Keratinocyte (primary cell): ENCODE measurements around the gene MAB21L4. TPM values are rescaled to one million over a fixed set of nuclear protein-coding genes. Genes with fewer than 3 reads are reported as not detected.

Source experiments
- DNase-seq: peaks from one replicate; pipeline ENCODE4 v3.0.0-alpha.2; 2011; ENCODE audit warnings: low read depth, missing footprints, low spot score
- FAIRE-seq: peaks from 2 replicates; lab custom pipeline; 2011; peaks lifted over from hg19 to GRCh38; lab: Jason Lieb, UNC
- H2AFZ ChIP-seq: 2 replicates; pipeline ENCODE4 v1.6.0; 2012; ENCODE audit warnings: low read length, control low read depth, inconsistent platforms; ENCODE audit not compliant: control insufficient read depth
- H3K27ac ChIP-seq: 2 replicates; pipeline ENCODE4 v1.5.1; 2011; ENCODE audit warnings: low read length; ENCODE audit not compliant: control insufficient read depth, insufficient read depth
- H3K27me3 ChIP-seq: 3 replicates; pipeline ENCODE4 v1.6.0; 2011; ENCODE audit warnings: low read length; ENCODE audit not compliant: control insufficient read depth, insufficient read depth; ENCODE audit errors: extremely low read depth
- H3K36me3 ChIP-seq, 2 experiments: 2 replicates in 1 of 2; 3 replicates in 1 of 2; pipeline ENCODE4 v1.5.1; 2011; ENCODE audit warnings: low read length in 2 of 2, mild to moderate bottlenecking in 1 of 2; ENCODE audit not compliant: control insufficient read depth in 2 of 2, insufficient read depth in 2 of 2; ENCODE audit errors: extremely low read depth in 1 of 2
- H3K4me1 ChIP-seq: 3 replicates; pipeline ENCODE4 v1.5.1; 2011; ENCODE audit warnings: low read length; ENCODE audit not compliant: control insufficient read depth, insufficient read depth; ENCODE audit errors: extremely low read depth
- H3K4me2 ChIP-seq: 3 replicates; pipeline ENCODE4 v1.6.0; 2011; ENCODE audit warnings: low read depth, low read length; ENCODE audit not compliant: control insufficient read depth, insufficient read depth; ENCODE audit errors: extremely low read depth
- H3K4me3 ChIP-seq, 3 experiments: fragments of 200-600 bp in 1 of 3; sonication (generic) in 1 of 3; 2 replicates in 2 of 3; 3 replicates in 1 of 3; pipeline ENCODE4 v1.5.1; 2011 to 2016; ENCODE audit warnings: low read length in 3 of 3, mild to moderate bottlenecking in 3 of 3, control low read depth in 2 of 3, inconsistent platforms in 1 of 3, low read depth in 1 of 3, mixed read lengths in 1 of 3, mixed run types in 1 of 3, moderate library complexity in 1 of 3; ENCODE audit not compliant: control insufficient read depth in 2 of 3, insufficient read depth in 2 of 3; ENCODE audit errors: extremely low read depth in 1 of 3
- H3K79me2 ChIP-seq: 2 replicates; pipeline ENCODE4 v1.6.0; 2012; ENCODE audit warnings: low read length; ENCODE audit not compliant: control insufficient read depth, insufficient read depth
- H3K9ac ChIP-seq: 3 replicates; pipeline ENCODE4 v1.6.0; 2011; ENCODE audit warnings: low read length; ENCODE audit not compliant: control insufficient read depth, insufficient read depth; ENCODE audit errors: extremely low read depth
- H3K9me1 ChIP-seq: 3 replicates; pipeline ENCODE4 v1.6.0; 2011; ENCODE audit warnings: low read length; ENCODE audit not compliant: control insufficient read depth, insufficient read depth; ENCODE audit errors: extremely low read depth
- H3K9me3 ChIP-seq: 2 replicates; pipeline ENCODE4 v1.5.1; 2012; ENCODE audit warnings: low read depth, low read length; ENCODE audit not compliant: control insufficient read depth
- H4K20me1 ChIP-seq: 3 replicates; pipeline ENCODE4 v1.6.0; 2011; ENCODE audit warnings: low read length; ENCODE audit not compliant: control insufficient read depth, insufficient read depth; ENCODE audit errors: extremely low read depth
- CTCF ChIP-seq, 3 experiments: IDR thresholded peaks in 1 of 3; conservative IDR thresholded peaks in 1 of 3; optimal IDR thresholded peaks in 1 of 3; 2 replicates in 2 of 3; 3 replicates in 1 of 3; pipeline versions ENCODE3 to v1.5.1; 2011; ENCODE audit warnings: low read length in 3 of 3, mild to moderate bottlenecking in 3 of 3, moderate library complexity in 2 of 3, control low read depth in 1 of 3, inconsistent platforms in 1 of 3; ENCODE audit not compliant: insufficient read depth in 2 of 3; ENCODE audit errors: extremely low read depth in 1 of 3
- EZH2 ChIP-seq: IDR thresholded peaks from one replicate; pipeline ENCODE4 v1.6.1; 2012; ENCODE audit warnings: inconsistent platforms, mild to moderate bottlenecking, low read length, moderate library complexity
- dilution Hi-C: fragments of 300-500 bp; cut with MboI; formaldehyde crosslinking; loops from one replicate; pipeline ENCODE4 v1.7.0; 2020; ENCODE audit warnings: low sequenced_read_pairs; ENCODE audit not compliant: extremely low pct_ligation_motif_present
- polyA minus RNA-seq, 3 experiments: library from RNA; depleted of rRNA, polyadenylated mRNA; stranded (reverse); fragments of >200 nt; gene quantifications; 1 replicate in 1 of 3; 2 replicates in 1 of 3; 3 replicates in 1 of 3; pipeline ENCODE4 v1.2.3, GENCODE V29; 2011
- polyA plus RNA-seq, 5 experiments: library from polyadenylated mRNA; depleted of rRNA in 3 of 5; stranded (reverse) in 3 of 5; stranded (forward) in 1 of 5; unstranded in 1 of 5; fragments of >200 nt; gene quantifications; 1 replicate in 1 of 5; 2 replicates in 3 of 5; 3 replicates in 1 of 5; pipeline versions ENCODE4 v1.2.1 to v1.2.3, GENCODE V29; 2011 to 2012; ENCODE audit warnings: missing spikeins in 2 of 5, low read depth in 1 of 5, low replicate concordance in 1 of 5

The MAB21L4 gene
- polyA plus RNA-seq (0.37 to 1.1 TPM (median 0.80 TPM) in 3 replicates), polyA minus RNA-seq (0.38 to 0.79 TPM (median 0.73 TPM) in 3 replicates)
- 2.4 TPM for polyA plus RNA-seq (2011; ENCODE audit: low read depth)
- polyA plus RNA-seq (2011; cell fraction: cytosol; rRNA removed) = 0.84 and 1.9 TPM in 2 replicates
- 2.3 and 4.9 TPM in 2 replicates for polyA plus RNA-seq (2011; cell fraction: nucleus; rRNA removed)
- 1.3 and 12.3 TPM in 2 replicates for polyA plus RNA-seq (2012; ENCODE audit: low replicate concordance)
- polyA minus RNA-seq (2011; cell fraction: cytosol; rRNA and poly(A)+ RNA removed) = not detected
- polyA minus RNA-seq (2011; cell fraction: nucleus; rRNA and poly(A)+ RNA removed) = 1.0 and 3.4 TPM in 2 replicates

GRCh38 chr2:240895656-240896388, at the start of gene MAB21L4:
Gene MAB21L4, minus strand, starts transcription at chr2:240896156. Its CDS starts 159 bp downstream, at chr2:240895997.
- peaks cover 19% of the 10 kb centered on the region for H3K27me3 ChIP-seq
- no peaks in the 10 kb centered on the region for H3K9me1 ChIP-seq
- dilution Hi-C loops = no loop called here
- no peaks in the 10 kb centered on the region for H4K20me1 ChIP-seq
- peaks cover 25% of the 10 kb centered on the region for H3K4me1 ChIP-seq
- TF ChIP-seq CTCF (optimal IDR thresholded peaks at IDR 0.05 in 1 of 3, IDR thresholded peaks at IDR 0.05 in 1 of 3, conservative IDR thresholded peaks at IDR 0.05 in 1 of 3; ENCODE audit: extremely low read depth in 1 of 3, insufficient read depth in 2 of 3, low read length in 3 of 3) = no peak
- TF ChIP-seq EZH2 = no peak
- no peak within 1 kb of the TSS for H2AFZ ChIP-seq
- H3K79me2 ChIP-seq = no peaks in the 10 kb centered on the region
- no peak within 1 kb of the TSS for H3K27ac ChIP-seq
- no peak for FAIRE-seq
- H3K9ac ChIP-seq = no peak within 1 kb of the TSS
- H3K9me3 ChIP-seq = no peaks in the 10 kb centered on the region
- no peaks in the 10 kb centered on the region for H3K36me3 ChIP-seq
- no peak within 1 kb of the TSS for H3K4me3 ChIP-seq
- no peak for DNase-seq
- H3K4me2 ChIP-seq = no peak within 1 kb of the TSS

GRCh38 chr2:240936106-240936505, 40.1 kb upstream of the MAB21L4 start:
- no peak overlapping the region for H3K27ac ChIP-seq
- dilution Hi-C loops = no loop called here
- no peak for FAIRE-seq
- H3K4me3 ChIP-seq = no peak overlapping the region
- H3K36me3 ChIP-seq = no peaks in the 10 kb centered on the region
- no peaks in the 10 kb centered on the region for H3K9me1 ChIP-seq
- TF ChIP-seq EZH2 = no peak
- TF ChIP-seq CTCF (optimal IDR thresholded peaks at IDR 0.05 in 1 of 3, IDR thresholded peaks at IDR 0.05 in 1 of 3, conservative IDR thresholded peaks at IDR 0.05 in 1 of 3; ENCODE audit: extremely low read depth in 1 of 3, insufficient read depth in 2 of 3, low read length in 3 of 3) = no peak
- H3K27me3 ChIP-seq = peaks cover 11% of the 10 kb centered on the region
- H3K4me1 ChIP-seq = no peaks in the 10 kb centered on the region
- no peak overlapping the region for H2AFZ ChIP-seq
- no peak overlapping the region for H3K9ac ChIP-seq
- no peak for DNase-seq
- H3K79me2 ChIP-seq = no peaks in the 10 kb centered on the region
- H3K4me2 ChIP-seq = no peak overlapping the region
- no peaks in the 10 kb centered on the region for H3K9me3 ChIP-seq
- H4K20me1 ChIP-seq = no peaks in the 10 kb centered on the region
